Stimulated activated CD4-positive, alpha-beta T cell treated with anti-CD3 and anti-CD28 coated beads, Interleukin-1b, Interleukin-23, amount 100 ng/mL, for 24 hours (primary cell): ENCODE measurements around the gene HPS4.
"Not testable (repeated sequence)": the region's sequence is repeated elsewhere in the genome, so short reads cannot be mapped to it uniquely, and the experiment has no call there.

Experiments used
- DNase-seq, 4 experiments: peaks; one replicate each; pipeline ENCODE4 v3.0.0-alpha.2; 2020; ENCODE audit warnings: low read depth in 4 of 4, low spot score in 1 of 4

Gene HPS4

DNA sequence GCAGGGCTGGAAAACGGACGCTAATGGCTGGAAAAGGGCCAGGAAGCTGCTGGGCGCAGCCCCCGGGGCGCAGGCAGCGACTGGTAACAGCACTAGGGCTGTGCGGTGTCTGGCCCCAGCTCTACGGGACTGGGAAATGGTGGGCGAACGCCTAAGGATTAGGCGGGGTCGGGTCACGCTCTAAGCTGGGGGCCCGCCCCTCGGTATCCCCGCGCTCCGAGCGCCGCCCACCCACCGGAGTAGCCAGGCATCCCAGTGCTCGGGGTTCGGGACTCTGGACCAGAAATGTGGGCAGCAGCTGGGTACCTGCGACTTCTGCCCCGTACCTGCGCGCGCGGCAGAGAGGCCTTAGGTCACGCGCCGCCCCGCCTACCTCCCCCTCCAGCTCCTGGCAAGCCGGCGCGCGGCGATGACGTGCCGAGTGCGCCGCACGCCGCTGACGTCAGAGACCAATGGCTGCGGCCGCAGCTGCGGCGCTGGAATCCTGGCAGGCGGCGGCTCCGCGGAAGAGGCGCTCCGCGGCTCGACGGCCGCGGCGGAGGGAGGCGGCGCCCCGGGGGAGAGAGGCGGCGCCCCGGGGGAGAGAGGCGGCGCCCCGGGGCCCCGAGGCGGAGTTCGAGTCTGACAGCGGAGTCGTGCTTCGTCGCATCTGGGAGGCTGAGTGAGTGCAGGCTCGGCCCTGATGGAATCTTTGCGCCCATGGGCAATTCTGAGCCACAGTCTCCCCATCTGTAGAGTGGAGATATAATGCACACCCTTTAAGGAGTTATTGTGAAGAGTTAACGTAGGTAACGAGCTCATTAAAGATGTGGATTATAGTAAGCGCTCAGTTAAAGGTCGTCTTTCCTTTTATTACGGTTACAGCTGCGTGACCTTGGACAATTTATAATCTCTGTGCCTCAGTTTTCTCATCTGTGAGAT lies at the start of gene HPS4, which contains the start of gene SRRD:
Gene HPS4, minus strand, starts transcription at position 345 of the 921 bp plus-strand sequence. CDS start 2,021 bp downstream, outside the sequence.
Gene SRRD, plus strand, starts transcription at position 439 of the 921 bp plus-strand sequence. Its CDS starts 14 bp downstream, at position 453.
- peak; percentile 74 to 87 (median 84) for DNase-seq

DNA sequence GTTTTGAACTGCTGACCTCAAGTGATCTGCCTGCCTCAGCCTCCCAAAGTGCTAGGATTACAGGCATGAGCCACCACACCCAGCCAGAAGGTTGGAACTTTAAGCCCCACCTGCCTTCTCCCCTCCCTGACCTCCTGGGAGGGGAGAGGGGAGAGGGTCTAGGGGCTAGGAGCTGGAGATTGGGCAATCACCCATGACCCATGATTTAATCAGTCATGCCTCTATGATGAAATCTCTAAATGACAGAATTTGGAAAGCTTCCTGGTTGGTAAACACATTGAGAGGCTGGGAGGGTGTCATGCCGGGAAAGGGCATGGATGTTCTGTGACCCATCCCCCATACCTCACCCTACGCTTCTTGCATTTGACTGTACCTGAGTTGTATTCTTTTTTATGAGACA lies 45.8 kb upstream of the HPS4 start:
- DNase-seq, result no peak

DNA sequence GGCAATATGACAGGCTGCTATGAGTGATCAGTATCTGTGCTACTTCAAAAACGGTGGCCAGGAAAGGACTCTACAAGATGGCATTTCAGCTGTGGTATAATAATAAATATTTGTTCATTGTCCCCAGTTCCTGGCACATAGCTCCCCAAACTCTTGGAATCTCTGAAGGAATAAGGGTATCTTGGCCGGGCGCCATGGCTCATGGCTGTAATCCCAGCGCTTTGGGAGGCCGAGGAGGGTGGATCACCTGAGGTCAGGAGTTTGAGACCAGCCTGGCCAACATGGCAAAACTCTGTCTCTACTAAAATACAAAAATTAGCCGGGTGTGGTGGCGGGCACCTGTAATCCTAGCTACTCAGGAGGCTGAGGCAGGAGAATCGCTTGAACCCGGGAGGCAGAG lies 44.9 kb upstream of the HPS4 start:
- DNase-seq, result not testable (repeated sequence)

DNA sequence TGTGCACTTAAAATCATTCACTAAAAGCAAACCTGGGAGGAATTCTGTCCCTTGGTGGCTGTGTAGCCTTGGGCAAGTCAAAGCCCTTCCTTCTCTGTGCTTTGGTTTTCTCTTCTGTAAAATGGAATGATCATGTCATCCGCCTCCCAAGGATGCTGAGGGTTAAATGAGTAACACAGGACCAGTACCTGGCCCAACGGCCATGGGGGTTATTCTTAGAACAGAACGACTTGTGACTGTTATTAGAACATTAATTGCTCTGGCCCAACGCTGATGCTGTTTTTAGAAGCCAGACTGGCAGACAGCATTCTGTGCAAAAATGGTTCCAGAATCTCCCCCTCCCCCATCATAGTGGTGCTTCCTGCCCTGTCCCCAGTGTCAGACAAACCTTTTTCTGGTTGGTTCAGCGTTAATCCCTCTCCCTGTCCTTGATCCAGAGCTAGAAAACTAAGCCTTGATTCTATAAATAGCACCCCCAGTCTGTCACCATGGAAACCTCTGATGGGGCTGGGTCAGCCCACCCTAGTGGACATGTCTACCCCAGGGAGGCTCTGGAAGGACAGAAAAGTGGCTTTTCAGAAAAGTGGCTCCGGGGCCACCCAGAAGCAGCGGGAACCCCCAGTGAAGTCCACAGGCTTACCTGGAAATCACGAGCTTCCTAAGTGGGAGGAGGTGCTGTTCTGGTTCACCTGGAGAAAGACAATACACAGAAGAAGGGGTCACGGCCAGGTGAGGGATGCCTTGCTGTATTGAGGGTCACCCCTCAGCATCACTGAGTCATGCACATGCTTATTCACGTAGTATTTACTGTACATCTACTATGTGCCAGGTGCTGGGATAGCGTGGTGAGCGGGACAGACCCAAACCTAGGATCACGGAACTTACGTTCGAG lies 44.2 kb upstream of the HPS4 start:
- DNase-seq, result no peak

DNA sequence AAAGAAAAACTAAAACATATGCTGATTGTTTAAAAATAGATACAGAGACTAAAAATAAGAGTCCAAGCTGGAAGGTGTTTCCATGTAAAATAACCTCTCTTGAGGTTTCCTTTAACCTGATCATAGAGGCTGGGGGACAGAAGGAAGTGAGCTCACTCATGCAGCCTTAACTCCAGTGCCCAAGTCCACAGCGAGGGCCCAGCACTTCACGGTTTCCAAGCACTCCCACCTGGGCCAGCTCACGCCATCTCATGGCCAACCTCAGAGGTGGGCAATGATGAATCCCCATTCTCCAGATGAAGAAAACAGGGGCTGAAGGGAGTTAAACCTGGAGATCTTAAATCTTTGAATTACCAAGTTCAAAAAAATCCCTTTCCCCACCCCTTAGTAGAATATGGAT lies 43.6 kb upstream of the HPS4 start:
- no peak for DNase-seq

DNA sequence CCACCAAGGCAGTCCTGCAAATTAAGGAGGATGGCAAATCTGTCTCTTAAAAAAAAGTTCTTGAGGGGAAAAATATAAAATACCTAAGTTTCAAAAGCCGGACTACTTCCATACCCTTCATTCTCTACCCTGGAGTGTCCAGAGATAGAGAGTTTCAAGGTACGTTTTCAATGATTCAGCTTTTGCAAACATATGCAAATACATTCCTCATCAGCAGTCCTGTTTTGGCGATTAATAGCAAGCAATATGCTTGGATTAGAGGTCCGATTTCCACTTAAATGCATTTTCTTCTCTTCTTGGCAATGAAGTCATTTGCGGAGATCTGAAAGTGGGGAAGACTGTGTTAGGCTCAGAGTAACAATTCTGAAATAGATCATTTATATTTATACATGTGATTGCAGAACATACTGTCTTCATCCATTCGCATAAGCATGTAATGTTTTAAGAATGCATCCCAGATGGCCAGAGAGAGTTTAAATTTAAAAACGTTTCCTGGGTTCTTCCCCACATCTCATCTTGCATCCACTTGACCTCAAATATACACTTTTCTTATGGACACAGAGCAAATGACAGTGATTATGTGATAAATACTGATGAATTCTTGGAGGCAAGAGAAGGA lies 42.5 kb upstream of the HPS4 start:
- no peak for DNase-seq

DNA sequence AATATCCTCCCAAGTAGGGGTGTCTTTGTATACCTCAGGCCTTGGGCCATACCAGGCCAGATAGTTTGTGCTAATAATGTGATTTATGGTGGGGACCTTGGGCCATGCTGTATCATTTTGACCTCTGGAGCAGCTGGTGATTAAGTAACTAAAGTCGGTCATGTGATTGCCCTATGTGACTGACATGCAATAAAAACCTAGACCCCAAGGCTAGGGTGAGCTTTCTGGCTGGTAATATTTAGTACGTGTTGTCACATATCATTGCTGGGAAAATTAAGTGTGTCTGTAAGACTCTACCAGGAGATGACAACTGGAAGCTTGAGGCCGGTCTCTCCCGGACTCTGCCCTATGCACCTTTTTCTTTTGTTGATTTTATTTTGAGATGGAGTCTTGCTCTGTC lies 41.3 kb upstream of the HPS4 start:
- DNase-seq, result no peak

DNA sequence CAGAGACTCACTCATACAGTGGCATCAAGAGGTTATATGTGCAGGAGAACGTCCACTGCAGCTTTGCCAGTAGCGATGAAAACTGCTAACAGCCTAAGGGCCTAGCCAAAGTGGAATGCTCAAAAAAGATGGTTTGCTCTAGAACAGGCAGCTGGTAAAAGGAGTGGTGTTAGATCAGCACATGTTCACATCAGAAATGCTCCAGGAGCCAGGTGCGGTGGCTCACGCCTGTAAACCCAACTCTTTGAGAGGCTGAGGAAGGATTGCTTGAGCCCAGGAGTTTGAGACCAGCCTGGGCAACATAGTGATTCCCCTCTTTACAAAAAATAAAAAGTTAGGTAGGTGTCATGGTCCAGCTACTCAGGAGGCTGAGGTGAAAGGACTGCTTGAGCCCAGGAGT lies 39.0 kb upstream of the HPS4 start:
- DNase-seq, result no peak

DNA sequence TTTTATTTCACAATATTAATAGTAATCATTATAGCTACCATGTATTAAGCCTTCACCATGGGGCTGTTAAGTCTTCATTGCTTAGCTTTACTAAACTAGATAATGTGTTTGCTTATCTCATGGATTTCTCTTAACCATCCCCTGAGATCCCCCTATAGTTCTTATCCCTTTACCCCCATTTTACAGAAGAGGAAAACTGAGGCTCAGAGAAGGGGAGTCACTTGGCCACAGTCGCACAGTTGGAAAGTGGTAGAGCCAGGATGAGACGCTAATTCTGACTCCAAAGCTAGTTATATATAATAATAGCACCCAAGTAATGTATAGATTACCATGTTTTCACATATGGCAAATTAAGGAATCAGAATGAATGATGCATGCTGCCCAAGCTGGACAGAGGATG lies 38.4 kb upstream of the HPS4 start:
- no peak for DNase-seq

DNA sequence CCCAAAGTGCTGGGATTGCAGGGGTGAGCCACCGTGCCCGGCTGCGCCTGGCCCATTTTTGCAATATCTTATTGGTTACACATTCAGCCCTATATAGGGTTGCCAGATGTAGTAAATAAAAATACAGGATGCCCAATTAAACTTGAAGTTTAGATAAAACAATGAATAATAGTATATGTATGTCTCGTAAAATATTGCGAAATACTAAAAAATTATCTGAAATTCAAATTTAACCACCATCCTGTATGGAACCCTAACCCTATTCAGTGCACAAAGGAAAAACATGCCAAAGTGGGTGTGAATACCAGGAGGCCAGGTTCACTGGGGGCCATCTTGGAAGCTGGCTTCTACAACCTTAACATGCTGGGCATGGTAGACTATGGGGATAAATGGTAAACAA lies 33.8 kb upstream of the HPS4 start:
- no peak for DNase-seq

DNA sequence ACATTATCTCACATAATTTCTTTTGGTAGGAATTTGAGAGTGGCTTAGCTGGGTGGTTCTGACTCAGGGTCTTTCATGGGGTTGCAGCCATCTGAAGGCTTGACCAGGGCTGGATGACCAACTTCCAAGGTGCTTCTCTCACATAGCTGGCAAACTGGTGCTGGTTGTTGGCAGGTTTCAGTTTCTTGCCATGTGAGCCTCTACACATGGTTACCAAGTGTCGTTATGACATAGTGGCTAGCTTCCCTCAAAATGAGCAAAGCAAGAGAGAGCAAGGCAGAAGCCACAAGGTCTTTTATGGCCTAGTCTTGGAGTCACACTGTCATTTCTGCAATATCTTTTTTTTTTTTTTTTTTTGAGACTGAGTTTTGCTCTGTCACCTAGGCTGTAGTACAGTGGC lies 32.9 kb upstream of the HPS4 start:
- DNase-seq, result no peak

DNA sequence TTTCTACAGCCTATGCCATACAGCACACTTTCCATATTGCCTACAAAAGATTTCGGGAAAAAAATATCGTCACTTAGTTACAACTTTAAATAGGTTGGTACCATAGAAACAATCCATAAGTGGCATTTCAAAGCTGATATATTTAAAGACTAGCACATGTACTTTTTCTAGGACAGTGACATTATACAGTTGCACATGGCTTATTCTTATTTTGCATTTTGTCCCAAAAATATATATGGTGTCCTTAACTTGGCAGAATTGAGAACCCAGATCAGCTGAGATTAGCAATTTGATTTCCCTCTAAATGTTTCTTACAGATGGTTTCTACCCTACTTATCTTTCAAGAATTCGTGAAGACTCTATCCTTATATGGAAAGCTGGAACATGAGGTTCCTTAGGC lies 32.3 kb upstream of the HPS4 start:
- DNase-seq, result no peak

DNA sequence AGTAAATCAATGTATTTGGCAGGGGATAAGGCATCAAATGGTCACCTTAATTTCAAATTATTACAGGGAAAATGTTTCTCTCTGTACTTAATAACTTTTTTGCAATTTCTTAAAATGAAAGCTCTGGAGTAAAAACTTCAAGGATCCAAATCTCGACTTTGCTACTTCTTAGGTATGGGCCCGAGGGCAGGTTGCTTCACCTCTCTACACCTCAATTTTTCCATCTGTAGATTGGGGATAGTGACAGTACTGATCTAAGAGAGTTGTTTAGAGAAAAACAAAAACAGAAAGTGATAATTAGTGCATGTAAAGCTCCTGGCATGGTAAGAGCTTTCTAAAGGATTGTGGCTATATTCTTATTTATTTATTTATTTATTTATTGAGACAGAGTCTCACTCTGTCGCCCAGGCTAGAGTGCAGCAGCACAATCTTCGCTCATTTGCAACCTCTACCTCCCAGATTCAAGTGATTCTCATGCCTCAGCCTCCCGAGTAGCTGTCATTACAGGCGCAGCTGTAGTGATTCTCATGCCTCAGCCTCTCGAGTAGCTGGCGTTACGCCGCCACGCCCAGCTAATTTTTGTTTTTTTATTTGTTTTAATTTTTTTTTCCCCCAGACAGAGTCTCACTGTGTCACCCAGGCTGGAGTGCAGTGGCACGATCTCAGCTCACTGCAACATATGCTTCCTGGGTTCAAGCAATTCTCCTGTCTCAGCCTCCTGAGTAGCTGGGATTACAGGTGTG lies 31.0 kb upstream of the HPS4 start:
- DNase-seq, result no peak

DNA sequence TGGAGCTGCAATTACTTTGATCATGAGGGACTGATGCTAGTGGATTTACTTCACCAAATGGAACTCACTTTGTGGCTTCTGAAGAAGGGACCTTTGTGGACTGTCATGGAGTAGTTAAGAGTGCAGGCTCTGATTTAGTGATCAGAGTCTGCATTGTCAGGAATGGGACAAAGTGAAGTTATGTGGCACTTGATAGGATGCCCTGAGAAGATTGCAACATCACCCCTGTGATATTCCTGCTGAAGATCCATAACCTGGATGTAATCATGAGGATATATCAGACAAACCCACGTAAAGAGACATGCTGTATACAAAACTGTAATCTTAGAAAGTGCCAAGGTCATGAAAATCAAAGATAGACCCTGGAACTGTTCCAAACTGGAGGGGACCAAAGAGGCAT lies 30.3 kb upstream of the HPS4 start:
- no peak for DNase-seq

DNA sequence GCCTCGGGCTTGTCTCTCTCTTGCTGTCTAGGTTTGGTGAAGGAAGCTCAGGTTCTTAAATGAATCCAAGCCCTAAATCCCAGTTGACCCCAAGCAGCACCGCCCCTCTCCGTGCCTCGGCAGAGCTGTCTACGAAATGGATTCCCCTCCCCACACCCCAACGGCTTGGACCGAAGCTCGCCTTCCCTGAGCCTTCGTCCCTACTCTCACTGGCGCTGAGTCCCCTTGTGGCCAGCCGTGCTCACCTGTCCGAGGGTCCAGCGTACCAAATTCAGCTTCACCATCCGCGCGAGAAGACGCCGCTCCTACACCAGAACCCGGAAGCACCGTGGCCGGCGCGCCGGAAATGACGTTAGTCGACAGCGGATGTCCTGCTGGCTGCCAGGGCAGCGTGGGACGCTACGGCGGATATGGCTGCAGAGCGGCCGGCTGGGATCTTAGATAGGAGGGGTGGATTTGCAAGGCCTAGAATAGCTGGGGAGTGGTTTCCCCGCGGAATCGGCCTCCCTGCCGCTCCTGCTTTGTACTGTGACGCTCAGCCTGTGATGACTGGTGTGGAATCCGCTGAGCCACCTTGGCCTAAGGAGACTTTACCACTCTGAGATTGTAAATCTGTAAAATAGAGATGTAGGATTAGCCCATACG lies 28.7 kb upstream of the HPS4 start, which contains the start of gene TFIP11:
Gene TFIP11, minus strand, starts transcription at position 325 of the 645 bp plus-strand sequence. CDS start 2,201 bp downstream, outside the sequence.
- peak; percentile 86 to 92 (median 89) for DNase-seq

DNA sequence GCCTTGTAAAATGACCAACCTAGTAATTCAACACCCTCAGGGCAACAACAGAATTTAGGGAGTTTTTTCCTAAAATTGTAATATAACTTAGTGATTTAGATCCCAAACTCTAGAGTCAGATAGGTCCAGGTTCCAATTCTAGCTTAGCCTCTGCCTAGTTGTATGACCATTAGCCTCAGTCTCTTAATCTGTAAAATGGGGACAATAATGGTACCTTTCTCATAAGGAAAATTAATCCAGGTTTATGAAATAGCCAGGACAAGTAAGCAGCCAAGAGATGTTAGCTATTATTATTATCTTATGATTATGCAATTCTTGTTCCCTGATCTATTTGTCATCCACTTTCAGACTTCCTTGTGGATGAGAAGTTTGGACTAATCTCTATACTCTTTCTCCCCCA lies 24.6 kb upstream of the HPS4 start:
- no peak for DNase-seq

DNA sequence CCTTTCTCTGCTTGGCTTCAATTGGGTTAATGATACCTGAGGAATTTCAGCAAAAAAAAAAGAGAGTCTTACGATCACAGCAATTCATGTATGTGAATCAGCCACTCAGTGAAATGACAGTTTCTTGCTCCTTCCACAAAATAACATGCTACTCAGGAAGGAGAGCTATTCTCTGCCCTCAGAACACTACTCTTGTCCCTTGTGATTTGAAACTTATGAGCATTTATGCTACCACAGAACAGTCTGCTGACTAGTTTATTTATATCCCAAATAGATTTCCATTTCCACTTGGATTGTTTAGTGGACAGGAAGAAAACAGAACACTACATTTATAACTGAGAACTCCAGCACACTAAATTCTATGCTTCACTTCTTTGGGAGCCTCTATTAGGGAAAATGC lies 20.2 kb upstream of the HPS4 start:
- no peak for DNase-seq

DNA sequence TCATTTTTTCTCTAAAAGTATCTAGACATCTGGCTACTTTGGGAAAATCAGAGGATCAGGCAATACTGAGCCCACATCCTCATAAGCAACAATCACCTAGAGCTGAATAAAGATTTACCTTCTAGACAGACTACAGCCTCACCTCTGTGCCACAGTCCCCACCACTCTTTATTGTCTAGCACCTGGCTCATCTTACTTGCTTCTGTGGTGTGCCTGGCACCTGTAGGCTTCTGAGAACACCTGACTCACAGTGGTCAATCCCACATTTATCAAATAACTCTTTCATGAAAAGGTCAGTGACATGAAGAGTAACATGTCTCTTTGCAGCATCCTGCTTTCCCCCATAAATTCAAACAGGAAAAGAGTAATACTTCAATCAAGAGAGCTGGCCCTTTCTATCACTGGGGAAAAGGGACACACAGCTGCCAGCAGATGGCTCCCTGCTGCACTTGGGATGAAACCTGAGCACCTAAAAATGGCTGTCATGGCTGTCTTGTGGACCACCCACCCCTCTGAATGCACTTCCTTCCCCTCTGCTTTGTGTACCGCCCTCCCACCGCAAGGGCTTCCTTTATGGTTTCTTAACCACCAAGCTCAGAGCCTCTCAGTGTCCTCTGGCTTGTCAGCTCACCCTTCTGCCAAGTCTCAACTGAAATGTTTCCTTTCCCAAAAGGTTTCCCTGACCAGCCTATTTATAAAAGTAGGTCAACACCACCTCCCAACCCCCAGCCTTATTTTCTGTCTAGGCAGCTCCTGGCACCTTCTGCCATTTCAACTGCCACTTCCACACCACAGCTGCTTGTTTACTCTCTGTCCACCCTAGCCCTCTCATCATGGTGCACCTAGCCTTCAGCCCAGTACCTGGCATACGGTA lies 19.3 kb upstream of the HPS4 start:
- DNase-seq, result peak in 1 of 4 experiments; percentile 38

DNA sequence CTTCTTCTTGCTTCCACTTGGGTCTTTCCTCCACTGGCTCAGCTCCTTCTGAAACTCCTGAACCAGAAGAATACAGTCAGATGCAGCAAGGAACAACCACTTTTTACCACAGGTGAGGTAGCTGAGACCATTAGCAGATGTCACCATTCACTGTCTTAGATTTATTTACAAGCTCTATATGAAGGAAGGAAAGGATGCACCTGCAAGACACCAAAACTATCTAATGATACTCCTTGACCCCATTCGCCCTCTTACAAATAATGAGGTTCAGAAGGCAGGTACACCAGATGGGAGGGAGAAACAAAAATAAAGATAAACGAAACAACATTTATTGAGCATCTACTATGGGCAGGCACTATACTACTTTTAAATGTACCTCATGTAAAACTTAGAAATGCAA lies 18.4 kb upstream of the HPS4 start:
- DNase-seq, result no peak
